D341Med (cell line): ENCODE measurements around the gene TGM2.

Experiments used
- DNase-seq: peaks from one replicate; pipeline ENCODE4 v3.0.0; 2012; ENCODE audit warnings: low spot score

TGM2 gene

DNA sequence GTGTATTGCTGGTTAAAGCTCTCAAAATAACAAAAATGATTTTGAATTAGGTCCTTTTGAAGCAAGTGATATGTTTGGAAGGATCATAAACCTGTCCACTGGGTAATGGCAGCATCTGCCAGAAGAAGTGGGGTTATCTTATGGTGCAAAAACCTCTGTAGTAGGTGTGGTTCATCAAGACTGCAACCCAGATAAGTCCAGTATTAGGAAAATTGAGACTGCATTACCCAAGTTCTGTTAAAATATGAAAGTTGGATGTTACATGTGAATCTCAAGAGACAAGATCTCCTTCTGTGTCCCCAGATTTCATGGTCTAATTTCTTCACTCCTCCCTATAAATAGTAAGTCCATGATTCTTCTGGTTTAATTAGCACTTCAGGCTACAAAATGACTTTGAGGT is 72.2 kb downstream of the TGM2 start:
- DNase-seq = no peak

DNA sequence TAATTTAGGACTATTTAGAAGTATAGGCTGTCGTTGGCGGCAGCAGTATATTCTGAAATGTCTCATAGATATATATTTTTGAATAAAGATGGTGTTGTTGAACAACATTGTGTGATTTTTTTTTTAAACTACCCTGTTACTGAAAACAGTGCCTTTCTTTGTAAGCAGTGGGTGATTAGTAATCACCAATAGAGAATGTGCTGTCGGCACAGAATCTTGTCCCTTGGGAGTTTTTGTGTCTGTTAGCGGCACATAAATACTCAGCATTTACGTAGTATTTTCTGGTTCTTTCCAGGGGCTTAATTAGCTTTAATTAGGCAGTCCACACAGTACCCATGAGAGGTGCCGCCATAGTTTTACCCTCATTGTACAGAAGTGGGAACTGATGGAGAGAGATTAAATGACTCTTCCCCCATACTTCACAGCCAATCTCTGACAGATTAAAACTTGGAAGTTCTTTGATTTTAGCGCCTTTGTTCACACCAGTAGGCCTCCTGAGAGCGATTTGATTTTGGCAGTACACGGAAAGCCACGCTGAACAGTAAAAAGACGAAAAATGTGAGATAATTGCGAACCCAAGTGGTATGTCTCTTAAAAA is 72.7 kb downstream of the TGM2 start:
- no peak for DNase-seq

DNA sequence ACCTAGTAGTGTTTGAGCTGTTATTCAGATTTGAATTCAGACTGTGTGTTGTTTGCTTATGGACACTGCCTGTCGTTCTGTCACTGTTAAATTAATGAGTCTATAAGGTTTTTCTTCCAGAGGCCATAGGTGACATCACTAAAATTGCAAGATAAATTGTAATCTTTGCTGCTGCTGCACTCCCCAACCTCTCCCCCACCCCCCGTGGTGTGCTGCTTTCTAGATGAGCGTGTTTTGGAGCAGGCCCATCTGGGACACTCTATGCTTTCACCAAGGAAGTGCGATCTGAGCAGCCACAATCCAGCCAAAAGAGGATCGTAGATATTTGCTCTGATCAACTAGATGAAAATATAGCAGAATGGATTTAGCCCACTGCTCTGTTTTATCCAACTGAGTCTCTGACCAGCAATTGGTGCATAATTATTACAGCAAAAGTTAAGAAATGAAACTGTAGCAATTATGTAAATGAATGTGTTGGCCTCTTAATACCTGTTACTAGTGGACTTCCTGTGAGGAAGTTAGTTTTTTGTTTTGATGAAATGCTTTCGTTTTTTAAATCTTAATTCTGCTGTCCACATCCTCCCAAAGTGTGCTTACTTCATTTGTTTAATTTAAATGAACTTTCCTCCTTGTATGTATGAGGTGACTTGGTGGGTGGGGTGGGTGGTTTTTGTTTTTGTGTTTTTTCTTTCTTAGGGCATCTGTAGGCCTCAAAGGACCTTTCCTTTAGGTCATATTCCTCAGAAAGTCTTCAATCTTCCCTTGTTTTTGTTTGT is 73.4 kb downstream of the TGM2 start:
- no peak for DNase-seq

DNA sequence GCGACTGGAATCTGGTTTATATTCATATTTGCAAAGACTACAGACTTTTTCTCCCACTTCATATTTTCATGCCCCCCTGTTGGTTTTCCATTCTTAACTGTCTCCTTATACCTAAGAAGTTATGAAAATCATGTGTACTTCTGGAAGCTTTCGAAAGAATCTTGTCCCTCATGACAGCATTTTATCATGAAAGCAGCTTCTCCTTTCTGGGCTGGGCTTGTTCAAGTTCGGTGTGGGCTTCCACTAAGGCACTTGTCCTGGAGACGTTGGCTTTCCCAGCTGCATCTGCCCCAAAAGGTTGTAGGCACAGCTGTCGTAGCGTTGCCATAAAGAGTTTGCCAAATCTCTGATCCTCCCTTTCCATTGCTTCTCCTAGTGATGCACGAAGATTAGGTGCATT is 75.0 kb downstream of the TGM2 start:
- no peak for DNase-seq

DNA sequence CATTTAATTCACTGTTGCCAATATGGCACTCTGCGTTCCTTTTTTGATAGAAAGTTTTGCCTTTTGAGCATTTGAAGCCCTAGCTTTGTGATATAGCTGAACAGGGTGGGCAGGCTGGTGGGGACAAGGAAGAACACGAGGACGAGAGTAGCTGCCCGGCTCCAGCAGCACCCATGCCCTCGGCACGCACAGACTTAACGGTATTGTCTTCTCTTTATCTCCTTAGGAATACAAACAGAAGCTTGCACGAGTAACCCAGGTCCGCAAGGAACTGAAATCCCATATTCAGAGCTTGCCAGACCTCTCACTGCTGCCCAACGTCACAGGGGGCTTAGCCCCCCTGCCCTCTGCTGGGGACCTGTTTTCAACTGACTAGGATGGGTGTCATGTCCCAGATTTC is 75.6 kb downstream of the TGM2 start:
- DNase-seq = no peak

DNA sequence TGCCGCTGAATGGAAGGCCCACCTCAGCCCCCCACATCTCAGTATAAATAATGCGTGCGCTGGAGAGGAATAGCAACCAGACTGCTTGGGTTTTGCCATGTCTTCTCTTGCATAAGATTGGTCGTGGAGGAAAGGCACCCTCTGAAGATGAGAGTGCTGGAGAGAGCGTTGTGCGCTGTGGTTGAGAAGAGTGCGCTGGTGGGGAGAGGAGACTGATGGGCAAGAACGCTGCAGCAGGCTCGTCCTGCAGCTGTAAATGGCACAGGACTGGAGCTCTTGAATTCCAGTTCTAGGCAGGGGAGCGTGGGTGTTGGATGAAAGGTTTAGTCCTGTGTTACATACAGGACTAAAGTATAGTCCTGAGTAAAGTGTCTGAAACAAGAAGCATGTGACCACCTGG is 80.0 kb downstream of the TGM2 start:
- no peak for DNase-seq

DNA sequence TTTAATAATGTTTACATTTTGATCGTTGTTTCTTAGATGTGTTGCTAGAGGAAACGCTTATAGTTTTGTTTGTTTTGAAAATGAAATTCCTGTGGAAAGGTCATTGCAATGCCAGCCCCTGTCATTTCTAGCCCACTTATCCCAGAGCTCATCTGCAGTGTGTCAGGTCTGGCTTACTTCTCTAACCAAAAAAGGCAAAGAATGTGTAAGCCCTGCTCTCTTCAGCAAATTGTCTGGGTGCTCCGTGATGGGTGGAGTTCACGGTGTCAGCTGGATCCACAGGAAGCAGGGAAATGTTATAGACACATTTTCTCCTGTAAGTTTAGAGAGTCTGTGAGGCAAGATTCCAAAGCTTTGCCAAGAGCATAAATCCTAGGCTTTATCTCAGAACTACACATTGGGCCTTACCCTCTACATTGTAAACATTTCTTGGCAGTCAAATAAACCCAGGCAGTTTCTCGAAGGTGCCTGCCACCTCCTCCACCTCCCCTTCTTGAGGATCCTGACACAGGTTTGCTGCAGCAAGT is 80.6 kb downstream of the TGM2 start:
- DNase-seq = no peak

DNA sequence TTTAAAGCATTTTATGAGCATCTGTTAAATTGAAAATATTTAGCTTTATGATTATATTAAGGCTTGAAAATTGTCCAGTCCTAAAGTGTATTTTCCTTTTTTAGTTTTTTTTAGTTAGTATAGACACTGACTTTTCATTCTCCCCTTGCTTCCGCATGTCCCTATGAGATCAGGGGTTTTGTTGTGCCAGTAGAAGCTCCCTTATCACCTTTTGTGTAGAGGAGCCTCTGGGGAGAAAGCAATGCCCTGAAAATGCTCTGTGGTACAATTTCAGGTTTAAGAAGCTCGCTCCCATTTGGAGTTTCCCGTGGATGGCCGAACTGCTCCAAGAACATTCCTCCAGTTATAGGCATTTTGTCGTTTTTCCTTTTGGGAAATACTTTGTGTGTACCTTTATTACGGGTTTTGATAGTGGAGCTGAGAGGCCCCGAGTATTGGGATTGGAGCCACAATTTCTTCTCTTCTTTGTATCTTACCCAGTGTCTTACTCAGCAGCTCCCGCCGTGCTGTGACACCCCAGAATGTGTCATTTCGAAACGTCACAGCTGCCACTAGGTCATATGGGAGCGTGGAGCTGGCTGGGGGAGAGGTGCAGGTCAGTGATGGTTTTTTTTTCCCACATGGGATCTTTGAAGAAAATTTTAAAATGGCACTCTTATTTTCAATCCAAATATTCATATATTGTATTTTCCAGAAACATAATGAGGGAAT is 81.6 kb downstream of the TGM2 start:
- DNase-seq = no peak

DNA sequence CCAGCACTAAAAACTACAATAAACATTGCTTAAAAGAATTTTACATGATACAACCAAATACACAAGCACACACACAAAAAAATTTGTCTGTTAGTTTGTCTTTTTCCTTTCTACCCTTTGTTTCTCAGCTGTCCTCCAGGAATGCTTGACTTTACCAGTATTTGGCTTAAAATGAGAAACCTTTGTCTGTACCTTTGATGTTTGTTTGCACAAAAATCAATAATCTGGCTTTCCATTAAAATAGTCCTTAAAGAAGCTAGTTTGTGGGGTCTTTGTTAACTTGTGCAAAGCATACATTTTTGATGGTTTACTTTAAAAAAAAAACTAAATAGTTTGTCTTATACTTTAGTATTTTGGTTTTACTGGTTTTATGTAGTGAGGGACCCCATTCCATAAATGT is 82.2 kb downstream of the TGM2 start:
- no peak for DNase-seq

DNA sequence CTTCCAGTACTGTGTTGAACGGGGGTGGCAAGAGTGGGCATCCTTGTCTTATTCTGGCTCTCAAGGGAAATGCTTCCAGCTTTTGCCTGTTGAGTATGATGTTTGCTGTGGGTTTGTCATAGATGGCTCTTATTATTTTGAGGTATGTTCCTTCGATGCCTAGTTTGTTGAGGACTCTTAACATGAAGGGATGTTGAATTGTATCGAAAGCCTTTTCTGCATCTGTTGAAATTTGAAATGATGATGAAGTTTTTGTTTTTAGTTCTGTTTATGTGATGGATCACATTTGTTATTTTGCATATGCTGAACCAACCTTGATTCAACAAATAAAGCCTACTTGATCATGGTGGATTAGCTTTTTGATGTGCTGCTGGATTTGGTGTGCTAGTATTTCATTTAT is 83.5 kb downstream of the TGM2 start:
- no peak for DNase-seq

DNA sequence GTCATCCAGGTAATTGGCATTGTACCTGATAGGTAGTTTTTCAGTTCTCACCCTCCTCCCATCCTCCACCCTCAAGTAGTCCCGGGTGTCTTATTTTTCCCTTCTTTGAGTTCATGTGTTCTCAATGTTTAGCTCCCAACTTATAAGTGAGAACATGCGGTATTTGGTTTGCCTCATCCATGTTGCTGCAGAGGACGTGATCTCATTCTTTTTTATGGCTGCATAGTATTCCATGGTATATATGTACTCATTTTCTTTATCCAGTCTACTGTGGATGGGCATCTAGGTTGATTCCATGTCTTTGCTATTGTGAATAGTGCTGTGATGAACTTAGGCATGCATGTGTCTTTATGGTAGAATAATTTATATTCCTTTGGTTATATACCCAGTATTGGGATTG is 85.7 kb downstream of the TGM2 start:
- DNase-seq = no peak

DNA sequence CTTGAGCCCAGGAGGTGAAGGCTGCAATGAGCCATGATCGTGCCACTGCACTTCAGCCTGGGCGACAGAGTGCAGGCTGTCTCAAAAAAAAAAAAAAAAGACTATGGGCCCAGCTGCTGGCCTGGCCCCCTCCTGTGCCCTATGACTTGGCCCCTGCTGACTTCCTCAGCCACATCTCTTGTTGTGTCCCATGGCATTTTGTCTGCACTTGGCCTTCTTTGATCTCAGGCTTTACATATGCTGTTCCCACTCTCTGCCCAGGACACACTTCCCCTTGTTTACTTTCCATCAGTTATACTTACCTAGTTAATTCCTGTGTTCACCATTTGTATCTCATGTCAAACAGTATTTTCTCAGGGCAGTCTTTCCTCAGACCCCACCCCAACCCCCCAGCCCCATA is 87.0 kb downstream of the TGM2 start:
- no peak for DNase-seq
